ENCODE results near the gene RASA2. TPM values are rescaled to one million over a fixed set of nuclear protein-coding genes. Genes with fewer than 3 reads are reported as not detected.
"Not testable (repeated sequence)": the region's sequence is repeated elsewhere in the genome, so short reads cannot be mapped to it uniquely, and the experiment has no call there.

RASA2 gene
- total RNA-seq, 1 donor from 2014 or later, result 19.2 TPM

GRCh38 chr3:141578202-141578973, 91.6 kb downstream of the RASA2 start:
- DNase-seq (ENCODE audit: low read depth), result peak; percentile 56

- DNase-seq (ENCODE audit: low read depth), result no peak
Observed at GRCh38 chr3:141594357-141594756, 107.5 kb downstream of the RASA2 start.

GRCh38 chr3:141597931-141598330, 111.1 kb downstream of the RASA2 start:
- DNase-seq (ENCODE audit: low read depth), result no peak

DNA sequence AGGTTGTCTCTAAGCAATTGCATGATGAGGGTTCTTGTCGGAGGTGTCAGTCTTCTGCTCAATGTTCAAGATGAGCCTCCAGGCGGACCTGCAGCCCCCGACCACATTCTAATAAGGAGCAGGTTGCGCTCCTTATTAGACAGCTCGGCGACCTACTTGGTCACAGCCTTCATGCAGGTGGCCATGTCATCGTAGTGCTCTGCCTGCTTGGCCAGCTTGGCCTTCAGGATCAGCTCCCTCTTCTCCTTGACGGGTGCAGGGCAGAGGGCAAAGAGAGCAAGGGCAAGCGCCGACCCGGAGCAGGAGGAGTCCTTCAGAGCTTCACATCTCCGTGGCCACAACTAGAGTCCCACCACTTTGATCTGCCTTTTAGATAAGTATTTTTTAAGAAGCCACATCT, 113.5 kb downstream of the RASA2 start:
- no peak for DNase-seq (ENCODE audit: low read depth)

GRCh38 chr3:141602706-141603105, 115.9 kb downstream of the RASA2 start:
- no peak for DNase-seq (ENCODE audit: low read depth)

DNA sequence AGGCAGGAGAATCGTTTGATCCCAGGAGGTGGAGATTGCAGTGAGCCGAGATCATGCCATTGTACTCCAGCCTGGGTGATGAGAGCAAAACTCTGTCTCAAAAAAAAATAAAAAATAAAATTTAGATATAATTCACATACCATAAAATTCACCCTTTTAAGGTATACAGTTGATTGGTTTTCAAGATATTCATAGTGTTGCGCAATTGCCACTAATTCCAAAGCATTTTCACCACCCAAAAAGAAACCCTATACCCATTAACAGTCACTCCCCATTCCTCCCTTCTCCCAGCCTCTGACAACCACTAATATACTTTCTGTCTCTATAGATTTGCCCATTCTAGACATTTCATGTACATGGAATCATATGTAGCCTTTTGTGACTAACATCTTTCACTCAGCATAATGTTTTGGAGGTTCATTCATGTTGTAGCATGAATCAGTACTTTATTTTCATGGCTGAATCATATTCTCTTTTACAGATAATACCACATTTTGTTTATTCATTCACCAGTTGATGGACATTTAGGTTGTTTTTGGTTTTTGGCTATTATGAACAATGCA, 116.7 kb downstream of the RASA2 start:
- no peak for DNase-seq (ENCODE audit: low read depth)

DNA sequence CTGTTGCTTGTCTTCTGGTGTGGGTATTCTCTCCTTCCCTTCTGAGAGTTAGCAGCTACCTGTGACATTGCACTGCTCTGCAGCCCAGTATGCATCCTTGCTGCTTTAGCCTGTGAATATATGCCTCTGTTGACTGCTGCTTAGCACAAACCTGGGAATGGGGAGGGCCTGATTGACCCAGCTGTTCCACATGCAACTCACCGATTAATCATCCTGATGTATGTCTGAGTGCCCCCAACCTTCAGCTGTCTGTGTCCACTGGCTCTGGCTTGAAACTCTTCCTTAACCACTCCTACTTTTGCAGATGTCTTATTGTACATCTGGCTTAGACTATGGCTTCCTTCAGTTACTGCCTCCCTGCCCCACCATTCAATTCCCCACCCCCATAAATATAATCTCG, 119.1 kb downstream of the RASA2 start:
- no peak for DNase-seq (ENCODE audit: low read depth)

GRCh38 chr3:141608438-141608837, 121.6 kb downstream of the RASA2 start:
- DNase-seq (ENCODE audit: low read depth), result no peak

DNA sequence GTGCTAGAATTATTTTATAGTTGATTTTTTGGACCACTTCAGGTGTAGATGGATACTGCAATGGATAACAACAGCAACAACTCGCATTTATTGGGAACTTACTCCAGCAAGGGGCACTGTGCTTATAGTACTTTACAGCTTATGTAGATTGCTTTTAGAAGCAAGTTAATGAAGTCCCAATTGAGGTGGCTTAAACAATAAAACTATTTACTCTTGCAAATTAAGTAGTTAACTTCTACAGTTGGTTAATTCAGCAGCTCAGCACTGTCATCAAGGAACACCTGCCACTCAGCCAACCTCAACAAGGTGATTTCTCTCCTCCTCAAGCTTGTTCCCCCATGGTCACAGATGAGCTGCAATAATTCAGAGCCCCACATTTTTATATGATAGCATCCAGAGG, 124.1 kb downstream of the RASA2 start:
- DNase-seq (ENCODE audit: low read depth), result no peak

GRCh38 chr3:141618103-141618910, 131.5 kb downstream of the RASA2 start:
- no peak for DNase-seq (ENCODE audit: low read depth)

- DNase-seq (ENCODE audit: low read depth), result no peak
Observed at GRCh38 chr3:141618938-141619337, 132.1 kb downstream of the RASA2 start.

DNA sequence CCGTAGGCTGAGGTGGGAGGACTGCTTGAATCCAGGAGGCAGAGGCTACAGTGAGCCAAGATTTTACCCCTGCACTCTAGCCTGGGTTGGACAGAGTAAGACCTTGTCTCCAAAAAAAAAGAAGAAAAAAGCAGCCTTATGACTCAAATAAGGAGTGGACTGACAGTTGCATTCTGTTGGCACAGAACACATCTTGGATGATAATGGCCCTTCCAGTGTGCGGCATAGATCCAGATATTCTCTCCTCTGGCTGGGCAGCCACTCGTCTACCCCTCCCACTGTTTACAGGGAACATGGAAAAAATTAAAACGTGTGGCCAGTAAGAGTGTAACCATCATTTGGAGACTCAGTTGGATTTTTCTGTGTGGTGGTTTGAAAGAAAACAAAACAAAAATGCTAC, 132.6 kb downstream of the RASA2 start:
- no peak for DNase-seq (ENCODE audit: low read depth)

DNA sequence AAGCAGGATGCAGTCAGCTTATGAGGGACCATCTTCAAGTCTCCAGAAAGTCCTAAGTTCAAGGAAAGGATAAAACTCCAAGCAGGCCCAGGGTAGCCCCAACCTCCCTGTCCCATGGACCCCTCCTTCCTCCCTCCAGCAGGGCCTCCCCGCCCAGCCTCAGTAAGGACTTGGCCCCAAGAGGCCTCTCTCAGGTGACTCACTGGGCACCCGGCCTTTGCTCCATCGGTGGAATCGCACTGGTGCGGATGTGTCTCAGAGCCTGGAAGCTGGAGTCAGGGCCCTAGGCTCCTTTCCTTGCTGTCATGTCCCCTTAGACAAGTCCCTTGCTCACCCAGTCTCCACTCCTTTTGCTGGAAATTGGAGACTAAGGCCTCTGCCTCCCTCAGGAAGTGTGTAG, 136.9 kb downstream of the RASA2 start:
- no peak for DNase-seq (ENCODE audit: low read depth)

GRCh38 chr3:141625506-141625905, 138.7 kb downstream of the RASA2 start:
- peak; percentile 36 for DNase-seq (ENCODE audit: low read depth)

- not testable (repeated sequence) for DNase-seq (ENCODE audit: low read depth)
Observed at GRCh38 chr3:141628334-141628733, 141.5 kb downstream of the RASA2 start.

GRCh38 chr3:141628868-141629441, 142.1 kb downstream of the RASA2 start:
- DNase-seq (ENCODE audit: low read depth), result not testable (repeated sequence)

DNA sequence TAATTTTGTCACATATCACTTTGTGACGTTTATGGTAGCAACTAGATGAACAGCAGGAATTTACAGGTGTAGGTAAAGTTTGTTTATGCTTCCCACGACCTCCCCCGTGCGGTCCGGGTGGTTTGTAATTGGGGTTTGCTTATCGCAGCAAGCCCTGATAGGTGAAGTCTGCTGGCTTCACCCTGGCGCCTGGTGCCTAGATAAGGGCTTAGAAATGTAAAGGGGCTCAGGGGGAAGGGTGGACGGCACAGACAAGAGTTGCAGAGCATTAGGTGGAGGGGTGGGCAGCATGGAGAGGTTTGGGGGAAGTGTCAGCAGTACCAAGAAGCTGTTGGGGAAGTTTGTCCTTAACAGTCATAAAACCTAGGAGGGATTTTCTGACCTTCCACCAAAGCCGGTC, 143.1 kb downstream of the RASA2 start:
- DNase-seq (ENCODE audit: low read depth), result no peak

DNA sequence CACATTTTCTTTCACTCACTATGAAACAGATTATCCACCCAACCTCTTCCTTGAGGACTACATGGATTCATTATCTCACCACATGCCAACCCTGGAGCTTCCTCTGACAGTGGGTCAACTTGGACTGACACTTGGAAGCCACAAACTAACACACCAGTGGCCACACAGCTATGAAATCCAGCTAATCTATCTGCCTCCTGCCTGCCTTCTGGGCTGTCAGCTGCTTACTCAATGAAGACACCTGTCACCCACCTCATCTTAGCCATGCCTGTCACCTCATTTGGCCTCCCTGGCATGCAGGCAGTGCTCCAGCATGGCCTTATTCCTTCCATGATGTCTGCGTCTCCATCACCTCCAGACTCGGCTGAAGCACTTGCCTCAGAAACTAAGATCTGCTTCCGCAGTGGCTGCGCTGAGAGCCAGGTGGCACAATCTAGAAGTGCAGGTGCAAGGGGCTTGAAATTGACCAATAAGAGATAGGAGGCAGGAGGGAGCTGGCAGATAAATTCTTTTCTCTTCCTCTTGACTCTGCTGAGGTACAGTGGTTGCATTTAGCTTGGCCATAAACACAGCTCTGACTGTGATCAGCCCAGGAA, 146.1 kb downstream of the RASA2 start:
- no peak for DNase-seq (ENCODE audit: low read depth)

- DNase-seq (ENCODE audit: low read depth), result no peak
Observed at GRCh38 chr3:141642215-141642614, 155.4 kb downstream of the RASA2 start.

- peak; percentile 85 for DNase-seq (ENCODE audit: low read depth)
Observed at GRCh38 chr3:141643391-141643790, 156.6 kb downstream of the RASA2 start.

DNA sequence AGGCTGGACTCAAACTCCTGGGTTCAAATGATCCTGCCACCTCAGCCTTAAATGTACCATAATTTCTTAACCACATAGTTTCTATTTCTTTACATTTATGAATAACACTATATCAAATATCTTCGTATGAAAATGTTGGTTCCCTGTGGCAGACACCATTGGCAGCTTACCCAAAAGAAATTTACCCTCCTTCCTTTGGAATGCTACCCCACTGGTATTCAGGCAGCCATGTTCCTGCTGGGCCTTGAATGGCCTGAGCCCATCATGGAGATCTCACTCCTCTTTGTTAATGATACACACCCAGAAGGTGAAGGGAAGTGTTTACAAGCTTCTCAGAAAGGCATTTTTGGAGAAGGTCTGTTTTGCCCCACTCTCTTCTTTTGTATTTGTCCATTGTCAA, 157.0 kb downstream of the RASA2 start:
- DNase-seq (ENCODE audit: low read depth), result no peak

GRCh38 chr3:141644931-141645330, 158.1 kb downstream of the RASA2 start:
- peak; percentile 44 for DNase-seq (ENCODE audit: low read depth)

All from renal cortical epithelial cell (primary cell).